HPDE6-E6E7 (cell line): ENCODE data around the gene IWS1.
"Not testable (repeated sequence)": the region's sequence is repeated elsewhere in the genome, so short reads cannot be mapped to it uniquely, and the experiment has no call there.

ENCODE experiments used
- DNase-seq: peaks from one replicate; pipeline ENCODE4 v3.0.0; 2011; ENCODE audit warnings: missing footprints; ENCODE audit errors: extremely low spot score

Gene IWS1

DNA sequence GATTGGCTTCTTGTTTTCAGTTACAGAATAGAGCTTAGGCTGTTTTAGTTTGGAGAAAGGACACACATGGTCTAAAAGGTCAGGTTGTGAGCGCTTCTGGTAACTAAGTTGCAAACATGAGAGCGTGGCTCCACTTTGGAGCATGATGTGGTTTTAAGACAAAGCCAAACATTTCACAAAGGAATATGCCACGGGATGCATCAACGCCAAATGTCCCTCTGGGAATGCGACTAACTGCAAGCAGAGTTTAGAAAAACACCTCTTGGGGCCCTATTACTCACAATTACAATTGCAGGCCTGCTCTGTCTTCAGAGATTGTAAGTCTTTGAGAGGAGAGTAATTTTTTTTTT, 34.6 kb upstream of the IWS1 start:
- DNase-seq = no peak

DNA sequence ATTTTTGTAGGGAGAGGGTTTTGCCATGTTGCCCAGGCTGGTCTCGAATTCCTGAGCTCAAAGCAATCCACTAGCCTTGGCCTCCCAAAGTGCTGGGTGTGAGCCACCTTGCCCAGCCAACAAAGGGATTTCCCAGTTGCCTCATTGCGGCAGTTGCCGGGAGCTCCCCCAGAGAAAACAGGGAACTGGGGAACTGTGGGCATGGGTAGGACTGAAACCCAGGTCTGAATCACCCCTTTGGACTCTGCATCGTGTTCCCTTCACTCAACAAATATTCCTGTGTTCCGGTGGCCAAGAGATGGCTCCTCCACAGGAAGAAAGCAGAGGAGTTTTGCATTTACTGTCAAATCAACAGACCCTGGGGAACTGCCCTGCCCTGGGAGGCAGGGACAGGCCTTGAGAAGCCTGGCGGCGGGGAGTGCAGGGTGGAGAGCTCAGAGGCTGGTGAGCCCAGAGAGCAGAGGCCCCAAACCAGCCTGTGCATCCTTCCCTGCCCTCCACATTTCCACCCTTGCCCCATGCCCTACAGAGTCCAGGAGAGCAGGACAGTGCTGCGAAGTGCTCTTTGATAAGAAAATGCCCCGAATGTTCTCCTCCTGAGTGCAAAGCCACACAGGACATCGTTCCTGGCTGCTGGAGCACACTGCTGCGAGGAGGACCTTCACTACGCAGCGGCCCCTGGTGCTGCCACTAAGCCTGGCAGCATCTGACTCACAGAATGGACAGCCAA, 34.1 kb upstream of the IWS1 start:
- DNase-seq = no peak

DNA sequence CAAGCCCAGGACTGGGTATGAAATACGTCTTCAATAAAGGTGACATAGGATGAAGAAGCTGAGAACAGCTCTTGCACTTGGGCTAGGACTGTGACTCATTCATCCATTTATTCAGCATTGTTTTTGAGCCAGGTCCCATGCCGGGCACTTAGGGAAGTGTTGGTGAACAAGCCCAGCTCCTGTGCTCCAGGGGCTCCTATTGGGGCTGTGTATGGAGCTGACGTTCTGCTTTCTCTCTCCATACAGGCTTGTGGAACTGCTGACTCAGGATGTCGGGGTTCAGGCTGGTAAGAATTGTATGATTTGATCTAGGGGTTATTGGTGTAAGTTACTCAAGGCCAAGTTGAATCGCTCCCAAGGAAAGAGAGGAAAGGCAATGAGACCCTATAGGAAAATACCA, 33.2 kb upstream of the IWS1 start:
- no peak for DNase-seq

DNA sequence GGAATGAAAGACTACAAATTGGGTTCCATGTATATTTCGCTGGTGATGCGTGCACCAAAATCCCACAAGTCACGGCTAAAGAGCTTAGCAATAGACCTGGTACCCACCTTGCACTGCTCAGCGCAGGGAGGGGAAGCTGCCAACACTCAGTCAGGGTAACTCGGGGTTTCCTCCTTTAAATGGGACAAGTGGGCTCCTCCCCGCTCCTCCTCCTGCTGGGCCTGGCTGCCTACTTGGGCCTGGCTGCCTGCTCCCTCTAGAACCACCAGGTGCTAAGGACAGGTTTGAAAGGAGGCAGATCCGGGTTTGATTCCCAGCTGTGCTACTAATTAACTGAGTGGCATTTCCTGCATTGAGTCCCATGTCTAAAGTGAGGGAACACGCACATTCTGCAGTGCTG, 32.6 kb upstream of the IWS1 start:
- no peak for DNase-seq

DNA sequence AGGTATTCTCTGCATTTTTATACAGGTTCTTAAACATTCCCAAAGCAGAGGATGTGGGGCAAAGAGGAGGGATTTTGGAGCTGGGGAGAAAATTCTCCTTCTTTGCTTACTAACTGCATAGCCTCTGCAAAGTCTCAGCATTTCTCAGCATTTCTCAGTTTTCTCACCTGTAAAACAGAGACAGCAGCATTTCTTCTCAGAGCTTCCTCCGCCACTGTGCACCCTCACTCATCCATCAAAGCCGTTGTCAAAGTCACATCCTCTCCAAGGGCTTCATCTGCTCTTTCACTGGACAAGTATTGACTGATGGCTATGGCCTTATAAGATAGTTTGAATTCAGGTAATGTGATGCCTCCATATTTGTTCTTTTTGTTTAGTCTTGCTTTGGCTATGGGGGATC, 26.6 kb upstream of the IWS1 start:
- no peak for DNase-seq

- DNase-seq = no peak
Observed at GRCh38 chr2:127552336-127552735, 26.0 kb upstream of the IWS1 start.

- no peak for DNase-seq
Observed at GRCh38 chr2:127551221-127551930, 25.1 kb upstream of the IWS1 start.

DNA sequence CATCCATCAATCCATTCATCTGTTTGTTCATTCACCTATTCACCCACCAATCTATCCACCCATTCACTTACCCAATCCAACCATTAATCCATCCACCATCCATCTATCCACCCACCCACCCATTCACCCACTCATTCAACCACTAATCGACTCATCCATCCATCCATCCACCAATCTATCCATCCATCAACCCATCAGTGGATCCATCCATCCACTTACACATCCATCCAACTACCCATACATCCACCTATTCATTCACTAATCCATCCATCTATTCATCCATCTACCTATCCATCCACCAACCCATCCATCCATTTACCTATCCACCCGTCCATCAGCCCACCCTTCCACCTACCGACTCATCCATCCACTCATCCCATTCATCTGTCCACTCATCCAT, 20.5 kb upstream of the IWS1 start:
- DNase-seq = no peak

DNA sequence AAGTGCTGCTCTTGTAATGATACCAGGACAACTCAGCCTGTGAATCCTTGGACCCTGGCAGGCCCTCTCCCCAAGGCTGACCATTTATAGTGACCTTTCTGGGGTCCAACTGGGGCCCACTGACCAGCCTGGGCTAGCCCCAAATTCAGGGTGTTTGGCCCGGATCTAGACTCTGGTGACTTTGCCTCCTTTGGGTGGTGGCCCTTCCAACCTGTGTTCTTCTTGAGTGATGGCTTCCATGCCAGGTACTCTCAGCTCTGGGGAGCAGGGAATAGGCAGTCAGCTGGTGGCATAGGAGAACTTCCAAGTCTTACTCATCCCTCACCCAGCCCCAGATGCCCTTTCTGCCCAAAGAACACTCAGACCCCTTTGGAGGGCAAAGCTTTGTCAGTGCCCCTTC, 19.5 kb upstream of the IWS1 start:
- no peak for DNase-seq

- DNase-seq = no peak
Observed at GRCh38 chr2:127545189-127545588, 18.9 kb upstream of the IWS1 start.

GRCh38 chr2:127543013-127543501, 16.8 kb upstream of the IWS1 start:
- DNase-seq = not testable (repeated sequence)

DNA sequence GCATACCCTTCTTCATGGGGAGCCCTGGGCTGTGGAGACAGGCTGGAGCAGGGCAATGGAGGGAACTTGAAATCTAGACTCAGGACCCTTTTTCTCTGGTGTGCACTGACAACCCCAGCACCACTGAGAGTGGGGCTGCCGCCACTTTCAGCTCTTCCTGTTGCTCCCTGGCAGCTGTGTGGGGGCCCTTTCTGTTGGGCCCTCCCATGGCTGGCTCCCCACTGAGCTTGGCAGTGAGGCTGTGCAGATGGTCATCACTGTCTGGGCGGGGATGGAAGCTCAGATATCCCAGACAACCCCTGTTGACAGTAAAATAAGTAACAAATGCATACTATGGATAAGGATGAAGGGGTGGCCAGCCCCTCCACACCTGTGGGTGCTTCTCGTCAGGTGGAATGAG, 15.9 kb upstream of the IWS1 start:
- no peak for DNase-seq

DNA sequence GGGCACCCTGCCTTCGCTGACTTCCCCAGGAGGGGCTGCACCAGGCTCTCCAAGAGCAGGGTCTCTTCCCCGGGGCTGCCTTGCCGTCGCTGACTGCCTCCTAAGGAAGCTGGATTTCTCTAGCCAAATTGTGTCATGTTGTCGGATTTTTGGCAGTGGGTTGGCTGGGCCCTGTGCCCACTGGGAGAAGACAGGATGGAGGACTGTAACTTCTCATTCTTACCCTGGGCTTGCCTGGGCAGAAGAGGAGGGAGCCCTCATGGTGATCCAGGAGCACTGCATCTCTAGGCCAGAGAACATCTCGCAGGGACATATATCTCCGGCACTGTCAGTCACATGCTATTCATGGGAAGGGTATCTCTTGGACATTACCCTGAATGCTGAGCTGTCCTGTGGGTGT, 15.5 kb upstream of the IWS1 start:
- no peak for DNase-seq

DNA sequence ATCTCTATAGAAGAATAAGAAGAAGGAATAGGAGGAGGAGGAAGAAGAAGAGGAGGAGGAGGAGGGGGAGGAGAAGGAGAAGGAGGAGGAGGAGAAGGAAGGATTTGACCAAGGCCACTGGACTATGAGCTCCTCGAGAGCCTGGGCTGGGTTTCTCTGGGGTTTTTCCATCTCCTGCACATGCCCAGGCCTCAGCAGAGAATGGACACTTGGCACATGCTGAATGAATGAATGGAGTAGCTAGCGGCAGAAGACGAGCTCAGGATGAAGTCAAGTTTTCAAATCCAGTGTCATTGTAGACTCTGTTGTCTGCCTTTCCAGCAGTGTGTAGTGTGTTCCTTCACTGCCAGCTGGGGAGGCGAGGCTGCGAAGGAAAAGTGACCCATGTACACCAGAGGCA, 11.4 kb upstream of the IWS1 start:
- DNase-seq = no peak

- no peak for DNase-seq
Observed at GRCh38 chr2:127536707-127537541, 10.6 kb upstream of the IWS1 start.

- no peak for DNase-seq
Observed at GRCh38 chr2:127535918-127536317, 9.6 kb upstream of the IWS1 start.

- DNase-seq = no peak
Observed at GRCh38 chr2:127535422-127535901, 9.2 kb upstream of the IWS1 start, which contains the start of gene MYO7B. Gene MYO7B, plus strand, starts transcription at chr2:127535683. Its CDS starts 24,040 bp downstream, at chr2:127559723.

- DNase-seq = no peak
Observed at GRCh38 chr2:127532296-127532695, 6.0 kb upstream of the IWS1 start.

DNA sequence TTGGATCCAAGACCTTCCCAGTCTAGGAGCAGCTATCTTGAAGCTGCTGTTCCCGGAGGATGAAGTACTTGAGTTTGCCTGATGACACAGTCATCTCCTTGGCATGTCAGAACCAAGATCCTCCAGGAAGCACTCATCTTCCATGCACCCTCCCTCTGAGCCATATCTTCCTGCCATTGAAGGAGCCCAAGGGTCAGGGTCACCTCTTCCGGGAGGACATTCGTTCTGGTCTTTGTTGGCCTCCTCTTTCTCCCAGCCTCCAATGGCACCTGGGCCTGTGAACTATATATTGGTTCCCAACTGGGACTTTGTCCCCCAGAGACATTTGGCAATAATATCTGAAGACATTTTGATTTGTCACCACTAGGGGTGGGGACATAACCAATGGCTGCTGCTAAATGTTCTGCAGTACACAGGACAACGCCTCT, 4.9 kb upstream of the IWS1 start:
- DNase-seq = peak; percentile 25

DNA sequence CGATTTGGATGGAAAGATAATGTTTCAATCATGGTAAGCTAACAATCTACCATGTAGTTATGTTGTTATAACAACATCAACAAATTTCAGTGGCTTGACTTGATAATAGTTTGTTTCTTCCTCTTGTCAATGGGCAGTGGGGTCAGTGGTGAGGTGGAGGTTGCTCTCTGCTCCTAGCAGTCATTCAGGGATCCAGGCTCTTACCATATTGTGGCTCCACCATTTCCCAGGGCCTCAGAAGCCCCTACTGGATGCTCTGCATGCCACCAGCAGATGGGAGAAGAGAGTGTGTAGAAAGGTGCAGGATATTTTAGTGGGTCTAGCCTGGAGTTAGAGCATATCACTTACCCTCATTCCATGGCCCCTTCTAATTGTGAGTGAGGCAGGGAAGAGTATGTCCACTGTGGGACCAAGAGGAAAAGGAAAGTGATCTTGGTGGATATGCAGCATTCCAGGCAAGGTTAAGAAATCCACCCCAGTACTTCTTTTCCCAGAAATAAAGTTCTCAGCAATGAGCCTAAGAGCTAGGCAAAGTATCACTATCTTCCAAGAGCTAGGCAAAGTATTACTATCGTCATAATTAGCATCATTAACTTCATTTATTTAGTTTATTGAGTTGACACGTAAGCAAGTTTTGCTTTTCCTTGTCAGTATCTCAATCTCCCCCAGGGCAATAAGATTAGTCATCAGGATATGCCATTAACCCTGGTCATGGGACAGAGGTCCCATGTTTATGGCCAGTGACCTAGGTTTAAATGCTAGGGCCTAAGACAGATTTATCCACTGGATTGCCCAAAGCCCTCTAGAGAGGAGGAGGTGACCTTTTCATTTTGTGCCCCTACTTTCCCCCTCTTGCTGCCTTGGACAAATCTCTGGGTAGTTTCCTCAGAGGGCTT, 4.2 kb upstream of the IWS1 start:
- DNase-seq = peak; percentile 41

GRCh38 chr2:127529416-127529815, 3.1 kb upstream of the IWS1 start:
- DNase-seq = not testable (repeated sequence)
